Loucy (cell line): ENCODE measurements around the gene TMEM108.

Source experiments
- CTCF ChIP-seq: fragments of 200-600 bp; sonication (generic); conservative IDR thresholded peaks from 2 replicates; pipeline ENCODE4 v1.5.1; 2014; ENCODE audit warnings: mild to moderate bottlenecking, antibody characterized with exemption, low read length
- EZH2phosphoT487 ChIP-seq: fragments of 200-600 bp; IDR thresholded peaks from 2 replicates; pipeline ENCODE4 v1.6.1; 2018; ENCODE audit warnings: antibody characterized with exemption, mild to moderate bottlenecking, moderate library complexity, borderline replicate concordance

GRCh38 chr3:133270631-133271030 is 232.4 kb downstream of the TMEM108 start:
- no peak for TF ChIP-seq CTCF
- no peak for TF ChIP-seq EZH2phosphoT487
